ENCODE data around the gene SYVN1.
A peak's percentile ranks its signal among the peaks of the same experiment; 100 is the strongest.

Gene SYVN1

DNA sequence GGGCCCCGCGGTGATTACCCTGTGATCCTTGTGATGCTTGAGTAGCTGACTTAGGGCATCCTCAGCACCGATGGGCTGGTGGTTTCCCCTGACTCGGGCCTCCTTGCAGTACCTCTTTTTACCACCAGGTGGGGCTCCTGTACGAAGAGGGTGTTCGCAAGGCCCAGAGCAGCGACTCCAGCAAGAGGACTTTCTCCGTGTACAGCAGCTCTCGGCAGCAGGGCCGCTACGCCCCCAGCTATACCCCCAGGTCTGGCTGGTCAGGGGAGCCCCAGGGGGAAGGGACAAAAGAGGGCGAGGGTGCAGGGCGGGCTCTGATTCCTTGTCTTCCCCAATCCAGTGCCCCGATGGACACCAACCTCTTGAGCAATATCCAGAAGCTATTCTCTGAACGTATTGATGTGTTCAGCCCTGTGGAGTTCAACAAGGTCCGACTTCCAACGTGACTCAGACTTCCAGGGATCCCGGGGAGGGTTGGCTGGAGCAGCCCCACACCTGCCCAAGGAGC, 23.9 kb downstream of the SYVN1 start:
- ChIA-PET POLR2A (interaction anchor here (0.5 to 1.3 kb wide), 4 partner anchors 8 to 752 kb away, joined by 3 to 8 read pairs (median 4); partner anchors contain the start of gene VPS51), CTCF (interaction anchor here (0.7 to 7.0 kb wide), 31 partner anchors 7 to 265 kb away, joined by 3 to 169 read pairs (median 4); partner anchors contain the start of genes ARL2, CAPN1, CDCA5 and FAU)
- DNase-seq (ENCODE audit: low read depth, low spot score), result no peak
- TF ChIP-seq, protein P1, sequence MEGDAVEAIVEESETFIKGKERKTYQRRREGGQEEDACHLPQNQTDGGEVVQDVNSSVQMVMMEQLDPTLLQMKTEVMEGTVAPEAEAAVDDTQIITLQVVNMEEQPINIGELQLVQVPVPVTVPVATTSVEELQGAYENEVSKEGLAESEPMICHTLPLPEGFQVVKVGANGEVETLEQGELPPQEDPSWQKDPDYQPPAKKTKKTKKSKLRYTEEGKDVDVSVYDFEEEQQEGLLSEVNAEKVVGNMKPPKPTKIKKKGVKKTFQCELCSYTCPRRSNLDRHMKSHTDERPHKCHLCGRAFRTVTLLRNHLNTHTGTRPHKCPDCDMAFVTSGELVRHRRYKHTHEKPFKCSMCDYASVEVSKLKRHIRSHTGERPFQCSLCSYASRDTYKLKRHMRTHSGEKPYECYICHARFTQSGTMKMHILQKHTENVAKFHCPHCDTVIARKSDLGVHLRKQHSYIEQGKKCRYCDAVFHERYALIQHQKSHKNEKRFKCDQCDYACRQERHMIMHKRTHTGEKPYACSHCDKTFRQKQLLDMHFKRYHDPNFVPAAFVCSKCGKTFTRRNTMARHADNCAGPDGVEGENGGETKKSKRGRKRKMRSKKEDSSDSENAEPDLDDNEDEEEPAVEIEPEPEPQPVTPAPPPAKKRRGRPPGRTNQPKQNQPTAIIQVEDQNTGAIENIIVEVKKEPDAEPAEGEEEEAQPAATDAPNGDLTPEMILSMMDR (IDR thresholded peaks at IDR 0.05; ENCODE audit: insufficient read depth, low read length, missing control alignments), result peak; percentile 90
- H3K4me3 ChIP-seq (ENCODE audit: low read depth, low read length), result no peak overlapping the region

DNA sequence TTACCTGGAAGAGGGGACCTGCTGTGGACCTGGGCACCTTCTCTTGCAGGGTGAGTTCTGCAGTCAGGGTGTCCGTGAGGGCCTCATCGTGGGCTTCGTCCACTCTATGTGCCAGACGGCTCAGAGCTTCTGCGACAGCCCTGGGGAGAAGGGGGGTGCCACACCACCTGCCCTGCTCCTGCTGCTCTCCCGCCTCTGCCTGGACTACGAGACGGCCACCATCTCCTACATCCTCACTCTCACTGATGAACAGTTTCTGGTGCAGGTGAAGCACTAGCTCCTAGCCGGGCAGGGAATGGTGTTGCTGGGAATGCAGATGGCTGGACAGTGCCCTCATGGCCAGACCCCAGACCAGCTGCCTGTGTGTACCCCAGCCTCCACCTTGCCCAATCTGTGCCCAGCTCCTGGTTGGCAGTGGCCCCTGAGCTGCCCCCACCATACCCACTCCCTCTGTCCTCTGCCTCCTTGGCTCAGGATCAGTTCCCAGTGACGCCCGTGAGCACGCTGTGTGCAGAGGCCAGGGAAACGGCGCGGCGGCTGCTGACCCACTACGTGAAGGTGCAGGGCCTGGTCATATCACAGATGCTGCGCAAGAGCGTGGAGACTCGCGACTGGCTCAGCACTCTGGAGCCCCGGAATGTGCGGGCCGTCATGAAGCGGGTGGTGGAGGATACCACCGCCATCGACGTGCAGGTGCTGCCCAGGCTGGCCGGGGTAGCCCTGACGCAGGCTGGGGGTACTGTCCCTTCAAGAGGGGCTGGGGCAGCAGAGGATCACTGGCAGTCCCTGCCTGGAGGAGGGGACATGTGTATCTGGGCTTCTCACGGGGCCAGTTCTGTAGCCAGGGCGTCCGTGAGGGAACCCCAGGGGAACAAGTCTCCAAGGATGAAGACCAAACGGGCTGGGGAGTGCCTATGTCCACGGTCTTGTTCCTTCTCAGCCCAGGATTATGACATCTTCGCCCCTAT, 24.8 kb downstream of the SYVN1 start:
- no peak for DNase-seq (ENCODE audit: low read depth, low spot score)
- CTCF ChIA-PET, result interaction anchor here (0.7 to 7.0 kb wide), 22 partner anchors 6 to 264 kb away, joined by 3 to 169 read pairs (median 4); partner anchors contain the start of genes ARL2, CAPN1, CDCA5 and FAU
- POLR2A ChIA-PET, result interaction anchor here (1.0 kb wide), 1 partner anchor 13 kb away, joined by 8 read pairs; the partner anchor contains the start of gene VPS51
- no peak overlapping the region for H3K4me3 ChIP-seq (ENCODE audit: low read depth, low read length)
- TF ChIP-seq, protein P1 (IDR thresholded peaks at IDR 0.05; ENCODE audit: insufficient read depth, low read length, missing control alignments), result no peak

DNA sequence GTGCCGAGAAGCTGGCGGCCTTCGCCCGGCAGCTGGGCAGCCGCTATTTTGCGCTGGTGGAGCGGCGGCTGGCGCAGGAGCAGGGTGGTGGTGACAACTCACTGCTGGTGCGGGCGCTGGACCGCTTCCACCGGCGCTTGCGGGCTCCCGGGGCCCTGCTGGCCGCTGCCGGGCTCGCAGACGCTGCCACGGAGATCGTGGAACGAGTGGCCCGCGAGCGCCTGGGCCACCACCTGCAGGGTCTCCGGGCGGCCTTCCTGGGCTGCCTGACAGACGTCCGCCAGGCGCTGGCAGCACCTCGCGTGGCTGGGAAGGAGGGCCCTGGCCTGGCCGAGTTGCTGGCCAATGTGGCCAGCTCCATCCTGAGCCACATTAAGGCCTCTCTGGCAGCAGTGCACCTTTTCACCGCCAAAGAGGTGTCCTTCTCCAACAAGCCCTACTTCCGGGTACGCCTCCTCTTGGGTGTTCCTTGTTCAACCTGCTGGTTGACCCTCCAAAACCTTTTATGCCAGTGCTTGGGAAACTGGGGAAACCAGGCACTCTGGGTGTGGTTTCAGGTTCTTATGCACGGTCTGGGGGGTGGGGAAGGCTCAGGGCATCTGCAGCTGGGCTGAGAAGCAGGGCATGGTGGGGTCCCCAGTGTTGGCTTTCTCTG, 25.7 kb downstream of the SYVN1 start:
- H3K4me3 ChIP-seq (ENCODE audit: low read depth, low read length), result no peak overlapping the region
- ChIA-PET POLR2A (no interaction called here), CTCF (interaction anchor here (0.7 to 7.0 kb wide), 3 partner anchors 11 to 183 kb away, joined by 3 to 169 read pairs (median 72); partner anchors contain the start of genes FAU, MRPL49, VPS51 and ZNHIT2)
- TF ChIP-seq, protein P1 (IDR thresholded peaks at IDR 0.05; ENCODE audit: insufficient read depth, low read length, missing control alignments), result no peak
- DNase-seq (ENCODE audit: low read depth, low spot score), result no peak

DNA sequence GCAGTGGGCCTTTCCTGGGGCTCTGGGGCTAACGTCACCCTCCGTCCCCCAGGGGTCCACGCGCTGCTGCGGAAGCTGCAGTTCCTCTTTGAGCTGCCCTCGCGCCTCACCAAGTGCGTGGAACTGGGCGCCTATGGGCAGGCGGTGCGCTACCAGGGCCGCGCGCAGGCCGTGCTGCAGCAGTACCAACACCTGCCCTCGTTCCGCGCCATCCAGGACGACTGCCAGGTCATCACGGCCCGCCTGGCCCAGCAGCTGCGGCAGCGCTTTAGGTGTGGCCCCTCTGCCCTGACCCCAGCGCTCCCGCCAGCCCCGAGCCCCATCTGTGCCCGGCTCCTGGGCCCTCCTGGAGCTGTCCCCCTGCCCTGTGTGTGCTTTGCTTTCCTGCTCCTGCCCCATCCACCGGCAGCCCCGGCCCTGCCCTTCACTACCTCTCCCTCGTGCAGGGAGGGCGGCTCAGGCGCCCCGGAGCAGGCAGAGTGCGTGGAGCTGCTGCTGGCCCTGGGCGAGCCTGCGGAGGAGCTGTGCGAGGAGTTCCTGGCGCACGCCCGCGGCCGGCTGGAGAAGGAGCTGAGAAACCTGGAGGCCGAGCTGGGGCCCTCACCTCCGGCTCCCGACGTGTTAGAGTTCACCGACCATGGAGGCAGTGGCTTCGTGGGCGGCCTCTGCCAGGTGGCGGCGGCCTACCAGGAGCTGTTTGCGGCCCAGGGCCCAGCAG, 26.4 kb downstream of the SYVN1 start:
- no peak for DNase-seq (ENCODE audit: low read depth, low spot score)
- H3K4me3 ChIP-seq (ENCODE audit: low read depth, low read length), result no peak overlapping the region
- CTCF ChIA-PET, result interaction anchor here (6.4 to 7.0 kb wide), 2 partner anchors 11 to 12 kb away, joined by 72 to 169 read pairs; partner anchors contain the start of genes FAU, MRPL49, VPS51 and ZNHIT2
- POLR2A ChIA-PET, result no interaction called here
- TF ChIP-seq, protein P1 (IDR thresholded peaks at IDR 0.05; ENCODE audit: insufficient read depth, low read length, missing control alignments), result no peak

DNA sequence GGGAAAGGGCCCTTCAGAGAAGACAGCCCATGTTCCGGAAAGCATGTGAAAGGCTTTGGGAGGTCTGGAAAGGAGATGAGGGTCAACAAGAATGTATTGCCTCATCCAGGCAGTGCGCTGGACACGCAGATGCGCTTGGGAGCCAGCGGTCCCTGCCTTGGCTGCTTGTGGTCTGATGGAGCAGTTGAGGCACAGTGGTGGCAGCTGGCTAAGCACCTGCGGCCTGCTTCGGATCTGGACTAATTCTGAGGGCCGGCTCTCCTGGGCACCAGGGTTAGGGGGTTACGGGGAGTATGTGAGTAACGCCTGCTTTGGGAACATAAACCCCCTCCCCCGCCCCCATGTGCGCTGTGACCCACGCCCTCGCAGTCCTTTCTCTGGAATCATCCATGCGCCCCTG, 27.2 kb downstream of the SYVN1 start:
- ChIA-PET CTCF (interaction anchor here (6.4 to 7.0 kb wide), 2 partner anchors 10 to 13 kb away, joined by 72 to 169 read pairs; partner anchors contain the start of genes FAU, MRPL49, VPS51 and ZNHIT2), POLR2A (no interaction called here)
- no peak overlapping the region for H3K4me3 ChIP-seq (ENCODE audit: low read depth, low read length)
- DNase-seq (ENCODE audit: low read depth, low spot score), result no peak
- TF ChIP-seq, protein P1 (IDR thresholded peaks at IDR 0.05; ENCODE audit: insufficient read depth, low read length, missing control alignments), result no peak
